HepG2 (cell line): Measurements from ENCODE around the gene GSTA5. TPM values are rescaled to one million over a fixed set of nuclear protein-coding genes. Genes with fewer than 3 reads are reported as not detected.

ENCODE experiments used
- AKAP8 ChIP-seq: sonication (generic); formaldehyde crosslinking; IDR thresholded peaks from 2 replicates; pipeline ENCODE4 v1.5.1; 2020; ENCODE audit warnings: mild to moderate bottlenecking, missing genetic modification reagents
- DPF2 ChIP-seq: sonication (generic); formaldehyde crosslinking; IDR thresholded peaks from 2 replicates; pipeline ENCODE4 v1.4.0; 2020; ENCODE audit warnings: mild to moderate bottlenecking, low read depth, missing genetic modification reagents, borderline replicate concordance
- GATAD2A ChIP-seq: IDR thresholded peaks from 2 replicates; pipeline ENCODE4 v1.6.1; 2016
- HNF4A ChIP-seq: sonication (generic); formaldehyde crosslinking; IDR thresholded peaks from 2 replicates; pipeline ENCODE4 v1.4.0; 2020; ENCODE audit warnings: missing genetic modification reagents
- NFIB ChIP-seq: sonication (generic); formaldehyde crosslinking; IDR thresholded peaks from 2 replicates; pipeline ENCODE4 v1.9.0; 2021; ENCODE audit warnings: missing genetic modification reagents, mild to moderate bottlenecking, borderline replicate concordance
- SAP130 ChIP-seq: IDR thresholded peaks from 2 replicates; pipeline ENCODE4 v1.6.1; 2016; ENCODE audit warnings: low read depth
- SOX5 ChIP-seq: IDR thresholded peaks from 2 replicates; pipeline ENCODE4 v1.6.1; 2016; ENCODE audit warnings: borderline replicate concordance
- TBX3 ChIP-seq: fragments of 450-650 bp; IDR thresholded peaks from 2 replicates; pipeline ENCODE4 v1.6.1; 2017; ENCODE audit warnings: antibody characterized with exemption, mild to moderate bottlenecking, inconsistent platforms, borderline replicate concordance
- ZNF234 ChIP-seq: sonication (generic); formaldehyde crosslinking; conservative IDR thresholded peaks from 2 replicates; pipeline ENCODE4 v1.5.1; 2020; ENCODE audit warnings: mild to moderate bottlenecking, missing genetic modification reagents
- ZSCAN9 ChIP-seq: IDR thresholded peaks from 2 replicates; pipeline ENCODE4 v1.6.1; 2016; ENCODE audit warnings: borderline replicate concordance
- polyA plus RNA-seq, 8 experiments: library from polyadenylated mRNA; depleted of rRNA in 3 of 8; stranded (reverse) in 7 of 8; unstranded in 1 of 8; fragments of >200 nt; fragmentation: Illumina TruSeq in 4 of 8; extraction: Trizol in 4 of 8; gene quantifications; 2 replicates each; pipeline versions ENCODE4 v1.2.1 to v1.2.3, GENCODE V29; 2011 to 2016; ENCODE audit warnings: low read depth in 4 of 8, missing spikeins in 1 of 8, mixed read lengths in 1 of 8; ENCODE audit not compliant: insufficient read depth in 1 of 8
- total RNA-seq, 5 experiments: library from RNA; depleted of rRNA; stranded (reverse); fragments of >200 nt; fragmentation: Illumina TruSeq; extraction: Trizol; gene quantifications; 2 replicates each; pipeline ENCODE4 v1.2.3, GENCODE V29; 2016; ENCODE audit warnings: low read depth in 1 of 5
- TF ChIP-seq, protein P1 (sequence below): sonication (generic); formaldehyde crosslinking; IDR thresholded peaks from 2 replicates; pipeline ENCODE4 v1.5.1; 2020; ENCODE audit warnings: missing genetic modification reagents, mild to moderate bottlenecking, borderline replicate concordance
- TF ChIP-seq, protein P2 (sequence below): IDR thresholded peaks from 2 replicates; pipeline ENCODE4 v1.4.0; 2020; ENCODE audit warnings: mild to moderate bottlenecking, missing genetic modification reagents
- TF ChIP-seq, protein P3 (sequence below): sonication (generic); formaldehyde crosslinking; IDR thresholded peaks from 2 replicates; pipeline ENCODE4 v1.4.0; 2020; ENCODE audit warnings: missing genetic modification reagents
- TF ChIP-seq, protein P4 (sequence below): sonication (generic); formaldehyde crosslinking; IDR thresholded peaks from 2 replicates; pipeline ENCODE4 v1.5.1; 2020; ENCODE audit warnings: mild to moderate bottlenecking, missing genetic modification reagents
- TF ChIP-seq, protein P5 (sequence below), 2 experiments: IDR thresholded peaks; 2 replicates each; pipeline ENCODE4 v1.6.1; 2011 to 2012; ENCODE audit warnings: low read length in 2 of 2, borderline replicate concordance in 1 of 2, low read depth in 1 of 2, mild to moderate bottlenecking in 1 of 2, moderate library complexity in 1 of 2

Gene GSTA5
- total and polyA plus RNA-seq, 2 of the 13 experiments (the other 11 are each of a cell fraction or from before 2014, with no cell fraction given) = not detected

DNA sequence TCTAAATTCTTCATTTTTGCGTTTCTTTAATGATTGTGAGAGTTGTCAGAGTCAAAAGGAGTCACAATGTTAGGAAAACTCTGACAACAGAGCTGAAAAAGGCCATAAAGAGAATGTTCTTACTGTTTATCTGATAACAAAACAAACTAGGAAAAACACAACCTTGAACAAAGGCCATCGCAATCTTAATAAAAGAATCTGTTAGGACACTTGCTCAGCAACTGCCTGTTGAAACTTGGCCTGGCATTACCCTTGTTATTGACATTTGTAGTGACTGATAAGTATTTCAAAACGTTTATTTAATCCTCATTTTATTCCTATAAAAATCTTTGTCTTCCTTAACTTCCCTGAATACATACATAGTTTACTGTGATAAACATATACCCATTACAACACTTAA is 52.7 kb downstream of the GSTA5 start (continued):
- TF ChIP-seq, protein P1, sequence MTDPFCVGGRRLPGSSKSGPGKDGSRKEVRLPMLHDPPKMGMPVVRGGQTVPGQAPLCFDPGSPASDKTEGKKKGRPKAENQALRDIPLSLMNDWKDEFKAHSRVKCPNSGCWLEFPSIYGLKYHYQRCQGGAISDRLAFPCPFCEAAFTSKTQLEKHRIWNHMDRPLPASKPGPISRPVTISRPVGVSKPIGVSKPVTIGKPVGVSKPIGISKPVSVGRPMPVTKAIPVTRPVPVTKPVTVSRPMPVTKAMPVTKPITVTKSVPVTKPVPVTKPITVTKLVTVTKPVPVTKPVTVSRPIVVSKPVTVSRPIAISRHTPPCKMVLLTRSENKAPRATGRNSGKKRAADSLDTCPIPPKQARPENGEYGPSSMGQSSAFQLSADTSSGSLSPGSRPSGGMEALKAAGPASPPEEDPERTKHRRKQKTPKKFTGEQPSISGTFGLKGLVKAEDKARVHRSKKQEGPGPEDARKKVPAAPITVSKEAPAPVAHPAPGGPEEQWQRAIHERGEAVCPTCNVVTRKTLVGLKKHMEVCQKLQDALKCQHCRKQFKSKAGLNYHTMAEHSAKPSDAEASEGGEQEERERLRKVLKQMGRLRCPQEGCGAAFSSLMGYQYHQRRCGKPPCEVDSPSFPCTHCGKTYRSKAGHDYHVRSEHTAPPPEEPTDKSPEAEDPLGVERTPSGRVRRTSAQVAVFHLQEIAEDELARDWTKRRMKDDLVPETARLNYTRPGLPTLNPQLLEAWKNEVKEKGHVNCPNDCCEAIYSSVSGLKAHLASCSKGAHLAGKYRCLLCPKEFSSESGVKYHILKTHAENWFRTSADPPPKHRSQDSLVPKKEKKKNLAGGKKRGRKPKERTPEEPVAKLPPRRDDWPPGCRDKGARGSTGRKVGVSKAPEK (CRISPR knock-in tag) = no peak
- TF ChIP-seq AKAP8 (CRISPR knock-in tag) (no peak), ZSCAN9 (CRISPR knock-in tag) (no peak), HNF4A (CRISPR knock-in tag) (peak; percentile 58), DPF2 (CRISPR knock-in tag) (0 out of 2 replicates have a peak, but pooled peaks have one; percentile 23), TBX3 (no peak), SOX5 (CRISPR knock-in tag) (peak; percentile 68; the same call in 1 of the 2 replicates), ZNF234 (CRISPR knock-in tag) (0 out of 2 replicates have a peak, but pooled peaks have one; percentile 37), GATAD2A (CRISPR knock-in tag) (peak; percentile 71; the same call in 1 of the 2 replicates), NFIB (CRISPR knock-in tag) (no peak), SAP130 (CRISPR knock-in tag) (peak; percentile 33; the same call in 1 of the 2 replicates)
- TF ChIP-seq, protein P2, sequence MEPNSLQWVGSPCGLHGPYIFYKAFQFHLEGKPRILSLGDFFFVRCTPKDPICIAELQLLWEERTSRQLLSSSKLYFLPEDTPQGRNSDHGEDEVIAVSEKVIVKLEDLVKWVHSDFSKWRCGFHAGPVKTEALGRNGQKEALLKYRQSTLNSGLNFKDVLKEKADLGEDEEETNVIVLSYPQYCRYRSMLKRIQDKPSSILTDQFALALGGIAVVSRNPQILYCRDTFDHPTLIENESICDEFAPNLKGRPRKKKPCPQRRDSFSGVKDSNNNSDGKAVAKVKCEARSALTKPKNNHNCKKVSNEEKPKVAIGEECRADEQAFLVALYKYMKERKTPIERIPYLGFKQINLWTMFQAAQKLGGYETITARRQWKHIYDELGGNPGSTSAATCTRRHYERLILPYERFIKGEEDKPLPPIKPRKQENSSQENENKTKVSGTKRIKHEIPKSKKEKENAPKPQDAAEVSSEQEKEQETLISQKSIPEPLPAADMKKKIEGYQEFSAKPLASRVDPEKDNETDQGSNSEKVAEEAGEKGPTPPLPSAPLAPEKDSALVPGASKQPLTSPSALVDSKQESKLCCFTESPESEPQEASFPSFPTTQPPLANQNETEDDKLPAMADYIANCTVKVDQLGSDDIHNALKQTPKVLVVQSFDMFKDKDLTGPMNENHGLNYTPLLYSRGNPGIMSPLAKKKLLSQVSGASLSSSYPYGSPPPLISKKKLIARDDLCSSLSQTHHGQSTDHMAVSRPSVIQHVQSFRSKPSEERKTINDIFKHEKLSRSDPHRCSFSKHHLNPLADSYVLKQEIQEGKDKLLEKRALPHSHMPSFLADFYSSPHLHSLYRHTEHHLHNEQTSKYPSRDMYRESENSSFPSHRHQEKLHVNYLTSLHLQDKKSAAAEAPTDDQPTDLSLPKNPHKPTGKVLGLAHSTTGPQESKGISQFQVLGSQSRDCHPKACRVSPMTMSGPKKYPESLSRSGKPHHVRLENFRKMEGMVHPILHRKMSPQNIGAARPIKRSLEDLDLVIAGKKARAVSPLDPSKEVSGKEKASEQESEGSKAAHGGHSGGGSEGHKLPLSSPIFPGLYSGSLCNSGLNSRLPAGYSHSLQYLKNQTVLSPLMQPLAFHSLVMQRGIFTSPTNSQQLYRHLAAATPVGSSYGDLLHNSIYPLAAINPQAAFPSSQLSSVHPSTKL (CRISPR knock-in tag) = peak; percentile 72
- TF ChIP-seq, protein P3, sequence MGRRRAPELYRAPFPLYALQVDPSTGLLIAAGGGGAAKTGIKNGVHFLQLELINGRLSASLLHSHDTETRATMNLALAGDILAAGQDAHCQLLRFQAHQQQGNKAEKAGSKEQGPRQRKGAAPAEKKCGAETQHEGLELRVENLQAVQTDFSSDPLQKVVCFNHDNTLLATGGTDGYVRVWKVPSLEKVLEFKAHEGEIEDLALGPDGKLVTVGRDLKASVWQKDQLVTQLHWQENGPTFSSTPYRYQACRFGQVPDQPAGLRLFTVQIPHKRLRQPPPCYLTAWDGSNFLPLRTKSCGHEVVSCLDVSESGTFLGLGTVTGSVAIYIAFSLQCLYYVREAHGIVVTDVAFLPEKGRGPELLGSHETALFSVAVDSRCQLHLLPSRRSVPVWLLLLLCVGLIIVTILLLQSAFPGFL (CRISPR knock-in tag) = no peak
- TF ChIP-seq, protein P4, sequence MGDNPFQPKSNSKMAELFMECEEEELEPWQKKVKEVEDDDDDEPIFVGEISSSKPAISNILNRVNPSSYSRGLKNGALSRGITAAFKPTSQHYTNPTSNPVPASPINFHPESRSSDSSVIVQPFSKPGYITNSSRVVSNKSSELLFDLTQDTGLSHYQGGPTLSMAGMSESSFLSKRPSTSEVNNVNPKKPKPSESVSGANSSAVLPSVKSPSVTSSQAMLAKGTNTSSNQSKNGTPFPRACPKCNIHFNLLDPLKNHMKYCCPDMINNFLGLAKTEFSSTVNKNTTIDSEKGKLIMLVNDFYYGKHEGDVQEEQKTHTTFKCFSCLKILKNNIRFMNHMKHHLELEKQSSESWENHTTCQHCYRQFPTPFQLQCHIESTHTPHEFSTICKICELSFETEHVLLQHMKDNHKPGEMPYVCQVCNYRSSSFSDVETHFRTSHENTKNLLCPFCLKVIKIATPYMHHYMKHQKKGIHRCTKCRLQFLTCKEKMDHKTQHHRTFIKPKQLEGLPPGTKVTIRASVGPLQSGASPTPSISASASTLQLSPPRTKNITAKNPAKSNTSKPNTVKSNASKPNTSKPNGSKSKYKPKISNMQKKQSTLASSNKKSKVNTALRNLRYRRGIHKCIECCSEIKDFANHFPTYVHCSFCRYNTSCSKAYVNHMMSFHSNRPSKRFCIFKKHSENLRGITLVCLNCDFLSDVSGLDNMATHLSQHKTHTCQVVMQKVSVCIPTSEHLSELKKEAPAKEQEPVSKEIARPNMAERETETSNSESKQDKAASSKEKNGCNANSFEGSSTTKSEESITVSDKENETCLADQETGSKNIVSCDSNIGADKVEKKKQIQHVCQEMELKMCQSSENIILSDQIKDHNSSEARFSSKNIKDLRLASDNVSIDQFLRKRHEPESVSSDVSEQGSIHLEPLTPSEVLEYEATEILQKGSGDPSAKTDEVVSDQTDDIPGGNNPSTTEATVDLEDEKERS (CRISPR knock-in tag) = no peak
- TF ChIP-seq, protein P5, sequence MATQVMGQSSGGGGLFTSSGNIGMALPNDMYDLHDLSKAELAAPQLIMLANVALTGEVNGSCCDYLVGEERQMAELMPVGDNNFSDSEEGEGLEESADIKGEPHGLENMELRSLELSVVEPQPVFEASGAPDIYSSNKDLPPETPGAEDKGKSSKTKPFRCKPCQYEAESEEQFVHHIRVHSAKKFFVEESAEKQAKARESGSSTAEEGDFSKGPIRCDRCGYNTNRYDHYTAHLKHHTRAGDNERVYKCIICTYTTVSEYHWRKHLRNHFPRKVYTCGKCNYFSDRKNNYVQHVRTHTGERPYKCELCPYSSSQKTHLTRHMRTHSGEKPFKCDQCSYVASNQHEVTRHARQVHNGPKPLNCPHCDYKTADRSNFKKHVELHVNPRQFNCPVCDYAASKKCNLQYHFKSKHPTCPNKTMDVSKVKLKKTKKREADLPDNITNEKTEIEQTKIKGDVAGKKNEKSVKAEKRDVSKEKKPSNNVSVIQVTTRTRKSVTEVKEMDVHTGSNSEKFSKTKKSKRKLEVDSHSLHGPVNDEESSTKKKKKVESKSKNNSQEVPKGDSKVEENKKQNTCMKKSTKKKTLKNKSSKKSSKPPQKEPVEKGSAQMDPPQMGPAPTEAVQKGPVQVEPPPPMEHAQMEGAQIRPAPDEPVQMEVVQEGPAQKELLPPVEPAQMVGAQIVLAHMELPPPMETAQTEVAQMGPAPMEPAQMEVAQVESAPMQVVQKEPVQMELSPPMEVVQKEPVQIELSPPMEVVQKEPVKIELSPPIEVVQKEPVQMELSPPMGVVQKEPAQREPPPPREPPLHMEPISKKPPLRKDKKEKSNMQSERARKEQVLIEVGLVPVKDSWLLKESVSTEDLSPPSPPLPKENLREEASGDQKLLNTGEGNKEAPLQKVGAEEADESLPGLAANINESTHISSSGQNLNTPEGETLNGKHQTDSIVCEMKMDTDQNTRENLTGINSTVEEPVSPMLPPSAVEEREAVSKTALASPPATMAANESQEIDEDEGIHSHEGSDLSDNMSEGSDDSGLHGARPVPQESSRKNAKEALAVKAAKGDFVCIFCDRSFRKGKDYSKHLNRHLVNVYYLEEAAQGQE (IDR thresholded peaks at IDR 0.05; ENCODE audit: borderline replicate concordance in 1 of 2, low read depth in 1 of 2, low read length in 2 of 2) = 0 out of 4 replicates have a peak, but pooled peaks of 1 of the 2 experiments have one; percentile 15
